ENCODE data around the gene TTC3.
A peak's percentile ranks its signal among the peaks of the same experiment; 100 is the strongest.
"Not testable (repeated sequence)": the region's sequence is repeated elsewhere in the genome, so short reads cannot be mapped to it uniquely, and the experiment has no call there.

Gene TTC3

GRCh38 chr21:37139154-37139553 is 66.1 kb downstream of the TTC3 start:
- TF ChIP-seq CTCF (IDR thresholded peaks at IDR 0.05; ENCODE audit: control insufficient read depth, insufficient read depth, low read depth, low read length, missing control alignments): no peak
- DNase-seq (ENCODE audit: low read depth): no peak
- no peak overlapping the region for H3K4me3 ChIP-seq (ENCODE audit: control insufficient read depth, low read depth, low read length)

GRCh38 chr21:37139902-37140301 is 66.8 kb downstream of the TTC3 start:
- no peak for DNase-seq (ENCODE audit: low read depth)
- TF ChIP-seq CTCF (IDR thresholded peaks at IDR 0.05; ENCODE audit: control insufficient read depth, insufficient read depth, low read depth, low read length, missing control alignments): no peak
- H3K4me3 ChIP-seq (ENCODE audit: control insufficient read depth, low read depth, low read length): no peak overlapping the region

GRCh38 chr21:37143392-37143791 is 70.3 kb downstream of the TTC3 start:
- H3K4me3 ChIP-seq (ENCODE audit: control insufficient read depth, low read depth, low read length); DNase-seq (ENCODE audit: low read depth): not testable (repeated sequence)

GRCh38 chr21:37145635-37146111 is 72.6 kb downstream of the TTC3 start:
- no peak for TF ChIP-seq CTCF (IDR thresholded peaks at IDR 0.05; ENCODE audit: control insufficient read depth, insufficient read depth, low read depth, low read length, missing control alignments)
- no peak overlapping the region for H3K4me3 ChIP-seq (ENCODE audit: control insufficient read depth, low read depth, low read length)
- no peak for DNase-seq (ENCODE audit: low read depth)

- TF ChIP-seq CTCF (IDR thresholded peaks at IDR 0.05; ENCODE audit: control insufficient read depth, insufficient read depth, low read depth, low read length, missing control alignments): no peak
- H3K4me3 ChIP-seq (ENCODE audit: control insufficient read depth, low read depth, low read length): no peak overlapping the region
- DNase-seq (ENCODE audit: low read depth): no peak
These were observed 73.5 kb downstream of the TTC3 start for GRCh38 chr21:37146320-37147235.

- no peak overlapping the region for H3K4me3 ChIP-seq (ENCODE audit: control insufficient read depth, low read depth, low read length)
- TF ChIP-seq CTCF (IDR thresholded peaks at IDR 0.05; ENCODE audit: control insufficient read depth, insufficient read depth, low read depth, low read length, missing control alignments): no peak
- peak; percentile 74 for DNase-seq (ENCODE audit: low read depth)
These were observed 76.4 kb downstream of the TTC3 start for GRCh38 chr21:37149411-37149810.

- H3K4me3 ChIP-seq (ENCODE audit: control insufficient read depth, low read depth, low read length): no peak overlapping the region
- no peak for TF ChIP-seq CTCF (IDR thresholded peaks at IDR 0.05; ENCODE audit: control insufficient read depth, insufficient read depth, low read depth, low read length, missing control alignments)
- peak; percentile 92 for DNase-seq (ENCODE audit: low read depth)
These were observed 80.3 kb downstream of the TTC3 start for GRCh38 chr21:37153196-37153934.
